Fibroblast of lung (primary cell): ENCODE results near the gene XCL2. TPM values are rescaled to one million over a fixed set of nuclear protein-coding genes. Genes with fewer than 3 reads are reported as not detected.

Experiments used
- DNase-seq, 2 donors: peaks; one replicate each; pipeline versions ENCODE4 v3.0.0 to v3.0.0-alpha.2; 2010; ENCODE audit warnings: low read depth in 2 of 2
- H2AFZ ChIP-seq: 2 replicates; pipeline ENCODE4 v1.5.1; 2012; ENCODE audit warnings: low read length, control low read depth, inconsistent platforms
- H3K27ac ChIP-seq: 2 replicates; pipeline ENCODE4 v1.5.1; 2011; ENCODE audit warnings: low read length, control low read depth; ENCODE audit not compliant: insufficient read depth
- H3K27me3 ChIP-seq: 2 replicates; pipeline ENCODE4 v1.5.1; 2011; ENCODE audit warnings: mild to moderate bottlenecking, low read length; ENCODE audit not compliant: control insufficient read depth, insufficient read depth
- H3K36me3 ChIP-seq: 2 replicates; pipeline ENCODE4 v1.5.1; 2011; ENCODE audit warnings: low read length; ENCODE audit not compliant: control insufficient read depth, insufficient read depth
- H3K4me1 ChIP-seq: 2 replicates; pipeline ENCODE4 v1.5.1; 2011; ENCODE audit warnings: low read length; ENCODE audit not compliant: control insufficient read depth, insufficient read depth; ENCODE audit errors: extremely low read depth
- H3K4me2 ChIP-seq: 2 replicates; pipeline ENCODE4 v1.5.1; 2011; ENCODE audit warnings: low read length, control low read depth; ENCODE audit not compliant: insufficient read depth; ENCODE audit errors: extremely low read depth
- H3K4me3 ChIP-seq, 4 experiments: fragments of 200-600 bp in 1 of 4; sonication (generic) in 1 of 4; replicated peaks in 1 of 4; 2 replicates each; pipeline ENCODE4 v1.5.1; 2011 to 2016; ENCODE audit warnings: low read length in 4 of 4, low read depth in 3 of 4, mild to moderate bottlenecking in 3 of 4, control low read depth in 2 of 4, inconsistent platforms in 1 of 4, mixed read lengths in 1 of 4; ENCODE audit not compliant: insufficient read depth in 1 of 4; ENCODE audit errors: control extremely low read depth in 1 of 4
- H3K79me2 ChIP-seq: 2 replicates; pipeline ENCODE4 v1.5.1; 2012; ENCODE audit warnings: mild to moderate bottlenecking, low read length, inconsistent platforms; ENCODE audit not compliant: control insufficient read depth, insufficient read depth
- H3K9ac ChIP-seq: 2 replicates; pipeline ENCODE4 v1.5.1; 2011; ENCODE audit warnings: mild to moderate bottlenecking, low read length, control low read depth; ENCODE audit not compliant: insufficient read depth
- H3K9me3 ChIP-seq: 2 replicates; pipeline ENCODE4 v1.5.1; 2012; ENCODE audit warnings: low read depth, low read length; ENCODE audit not compliant: control insufficient read depth, insufficient read depth
- H4K20me1 ChIP-seq: 2 replicates; pipeline ENCODE4 v1.5.1; 2011; ENCODE audit warnings: low read length; ENCODE audit not compliant: control insufficient read depth, insufficient read depth; ENCODE audit errors: extremely low read depth
- EZH2 ChIP-seq: IDR thresholded peaks from 2 replicates; pipeline ENCODE4 v1.5.1; 2012; ENCODE audit warnings: low read length, control low read depth, mild to moderate bottlenecking; ENCODE audit errors: missing control alignments
- polyA plus RNA-seq, 2 donors: library from polyadenylated mRNA; depleted of rRNA in 1 of 2; stranded (reverse) in 1 of 2; unstranded in 1 of 2; fragments of >200 nt; gene quantifications; 2 replicates each; pipeline ENCODE4 v1.2.1, GENCODE V29; 2011 to 2012; ENCODE audit warnings: missing spikeins in 1 of 2
- total RNA-seq: library from RNA; depleted of rRNA; stranded (reverse); fragments of >200 nt; gene quantifications from 2 replicates; pipeline ENCODE4 v1.2.1, GENCODE V29; 2014
- TF ChIP-seq, protein P1 (sequence below), 2 donors: IDR thresholded peaks in 1 of 2; conservative IDR thresholded peaks in 1 of 2; 1 replicate in 1 of 2; 2 replicates in 1 of 2; pipeline ENCODE4 v1.5.1; 2011 to 2012; ENCODE audit warnings: low read length in 2 of 2, control low read depth in 1 of 2, inconsistent platforms in 1 of 2, low read depth in 1 of 2, mild to moderate bottlenecking in 1 of 2

XCL2 gene
- total and polyA plus RNA-seq, 2 donors (not counting 1 experiment from before 2014, with no cell fraction given): not detected

GRCh38 chr1:168509210-168509609, 34.6 kb downstream of the XCL2 start:
- Histone ChIP-seq H3K27me3 (no peaks in the 10 kb centered on the region), H4K20me1 (no peaks in the 10 kb centered on the region), H3K79me2 (no peaks in the 10 kb centered on the region), H2AFZ (no peak overlapping the region), H3K4me2 (no peak overlapping the region), H3K4me1 (peaks cover 5% of the 10 kb centered on the region), H3K9ac (no peak overlapping the region), H3K4me3 (no peak overlapping the region), H3K27ac (no peak overlapping the region), H3K9me3 (no peaks in the 10 kb centered on the region), H3K36me3 (no peaks in the 10 kb centered on the region)
- TF ChIP-seq, protein P1, sequence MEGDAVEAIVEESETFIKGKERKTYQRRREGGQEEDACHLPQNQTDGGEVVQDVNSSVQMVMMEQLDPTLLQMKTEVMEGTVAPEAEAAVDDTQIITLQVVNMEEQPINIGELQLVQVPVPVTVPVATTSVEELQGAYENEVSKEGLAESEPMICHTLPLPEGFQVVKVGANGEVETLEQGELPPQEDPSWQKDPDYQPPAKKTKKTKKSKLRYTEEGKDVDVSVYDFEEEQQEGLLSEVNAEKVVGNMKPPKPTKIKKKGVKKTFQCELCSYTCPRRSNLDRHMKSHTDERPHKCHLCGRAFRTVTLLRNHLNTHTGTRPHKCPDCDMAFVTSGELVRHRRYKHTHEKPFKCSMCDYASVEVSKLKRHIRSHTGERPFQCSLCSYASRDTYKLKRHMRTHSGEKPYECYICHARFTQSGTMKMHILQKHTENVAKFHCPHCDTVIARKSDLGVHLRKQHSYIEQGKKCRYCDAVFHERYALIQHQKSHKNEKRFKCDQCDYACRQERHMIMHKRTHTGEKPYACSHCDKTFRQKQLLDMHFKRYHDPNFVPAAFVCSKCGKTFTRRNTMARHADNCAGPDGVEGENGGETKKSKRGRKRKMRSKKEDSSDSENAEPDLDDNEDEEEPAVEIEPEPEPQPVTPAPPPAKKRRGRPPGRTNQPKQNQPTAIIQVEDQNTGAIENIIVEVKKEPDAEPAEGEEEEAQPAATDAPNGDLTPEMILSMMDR (conservative IDR thresholded peaks at IDR 0.05 in 1 of 2, IDR thresholded peaks at IDR 0.05 in 1 of 2; ENCODE audit: low read depth in 1 of 2, low read length in 2 of 2): no peak
- no peak for TF ChIP-seq EZH2
- DNase-seq: no peak

- no peak overlapping the region for H3K9ac ChIP-seq
- TF ChIP-seq, protein P1 (conservative IDR thresholded peaks at IDR 0.05 in 1 of 2, IDR thresholded peaks at IDR 0.05 in 1 of 2; ENCODE audit: low read depth in 1 of 2, low read length in 2 of 2): no peak
- TF ChIP-seq EZH2: no peak
- no peaks in the 10 kb centered on the region for H3K79me2 ChIP-seq
- H4K20me1 ChIP-seq: no peaks in the 10 kb centered on the region
- no peak overlapping the region for H3K27ac ChIP-seq
- no peaks in the 10 kb centered on the region for H3K9me3 ChIP-seq
- no peak overlapping the region for H3K4me2 ChIP-seq
- no peak overlapping the region for H2AFZ ChIP-seq
- no peaks in the 10 kb centered on the region for H3K27me3 ChIP-seq
- H3K36me3 ChIP-seq: no peaks in the 10 kb centered on the region
- no peak for DNase-seq
- no peak overlapping the region for H3K4me3 ChIP-seq
- peaks cover 5% of the 10 kb centered on the region for H3K4me1 ChIP-seq
These were observed 36.0 kb downstream of the XCL2 start for GRCh38 chr1:168507828-168508227.

- no peak for DNase-seq
- no peaks in the 10 kb centered on the region for H3K36me3 ChIP-seq
- H3K4me2 ChIP-seq: no peak overlapping the region
- H3K27ac ChIP-seq: no peak overlapping the region
- no peaks in the 10 kb centered on the region for H3K9me3 ChIP-seq
- no peak overlapping the region for H3K4me3 ChIP-seq
- no peaks in the 10 kb centered on the region for H3K79me2 ChIP-seq
- TF ChIP-seq, protein P1 (conservative IDR thresholded peaks at IDR 0.05 in 1 of 2, IDR thresholded peaks at IDR 0.05 in 1 of 2; ENCODE audit: low read depth in 1 of 2, low read length in 2 of 2): no peak
- TF ChIP-seq EZH2: no peak
- H3K9ac ChIP-seq: no peak overlapping the region
- H2AFZ ChIP-seq: no peak overlapping the region
- H3K4me1 ChIP-seq: peaks cover 5% of the 10 kb centered on the region
- no peaks in the 10 kb centered on the region for H4K20me1 ChIP-seq
- no peaks in the 10 kb centered on the region for H3K27me3 ChIP-seq
These were observed 36.6 kb downstream of the XCL2 start for GRCh38 chr1:168507231-168507630.
